HCT116 (cell line): Measurements from ENCODE around the gene RANBP17. TPM values are rescaled to one million over a fixed set of nuclear protein-coding genes. Genes with fewer than 3 reads are reported as not detected.

Source experiments
- ATAC-seq: fragments of 200-7000 bp; cut with Tn5 transposase; 2 replicates; pipeline ENCODE4 v1.9.1; 2020; ENCODE audit warnings: mild to moderate bottlenecking, moderate library complexity
- BruUV-seq: library from RNA; stranded (reverse); fragments of 400-500 nt; replicated peaks from 2 replicates; lab custom pipeline; 2021; lab: Mats Ljungman, UMichigan
- CTCF ChIA-PET: fragments of 300-600 bp; sonication (Branson Sonifier 250); formaldehyde crosslinking; loops from one replicate; lab custom pipeline; 2021; ENCODE audit warnings: antibody characterized with exemption; lab: Charles Lee
- POLR2A ChIA-PET: fragments of 300-600, 350-600 bp; sonication (Branson Sonifier 250); formaldehyde crosslinking; loops from one replicate; lab custom pipeline; 2021; ENCODE audit warnings: antibody characterized with exemption; lab: Charles Lee
- RAD21 ChIA-PET, 2 experiments: fragments of 300-600 bp; sonication (Branson Sonifier 250); formaldehyde crosslinking; loops; one replicate each; lab custom pipeline; 2023; ENCODE audit warnings: low total read pairs in 2 of 2; ENCODE audit not compliant: uncharacterized antibody in 2 of 2, unreplicated experiment in 2 of 2, low non-redundant PET in 1 of 2; lab: Charles Lee
- DNase-seq: peaks from one replicate; pipeline ENCODE4 v3.0.0-alpha.2; 2010; ENCODE audit warnings: low read depth, low spot score
- H2AFZ ChIP-seq: fragments of 200-600 bp; shearing (Covaris generic), sonication (generic); 2 replicates; pipeline ENCODE4 v1.6.1; 2017; ENCODE audit warnings: low read depth, mixed run types, mixed read lengths, antibody characterized with exemption, low read length; ENCODE audit not compliant: poor library complexity, severe bottlenecking
- H3K27ac ChIP-seq: 2 replicates; pipeline ENCODE4 v1.5.1; 2012; ENCODE audit warnings: low read depth, low read length
- H3K27me3 ChIP-seq: fragments of 200-600 bp; sonication (generic); 2 replicates; pipeline ENCODE4 v1.6.1; 2016; ENCODE audit warnings: mixed run types, low read length, mixed read lengths; ENCODE audit not compliant: insufficient read depth
- H3K36me3 ChIP-seq, 2 experiments: fragments of 200-500 bp in 1 of 2; fragments of 200-600 bp in 1 of 2; sonication (Bioruptor generic) in 1 of 2; sonication (generic) in 1 of 2; 2 replicates each; pipeline versions ENCODE4 v1.5.1 to v1.6.1; 2014 to 2016; ENCODE audit warnings: low read length in 2 of 2, inconsistent platforms in 1 of 2, mixed read lengths in 1 of 2, mixed run types in 1 of 2; ENCODE audit not compliant: insufficient read depth in 2 of 2, control insufficient read depth in 1 of 2
- H3K4me1 ChIP-seq, 2 experiments: fragments of 200-600 bp in 1 of 2; sonication (generic) in 1 of 2; 2 replicates each; pipeline versions ENCODE4 v1.5.1 to v1.6.1; 2012 to 2017; ENCODE audit warnings: low read length in 2 of 2, inconsistent platforms in 1 of 2, mild to moderate bottlenecking in 1 of 2, mixed read lengths in 1 of 2, mixed run types in 1 of 2, moderate library complexity in 1 of 2; ENCODE audit not compliant: insufficient read depth in 2 of 2, control insufficient read depth in 1 of 2
- H3K4me2 ChIP-seq: fragments of 200-600 bp; sonication (generic); 2 replicates; pipeline ENCODE4 v1.6.1; 2017; ENCODE audit warnings: mixed run types, low read length, mixed read lengths
- H3K4me3 ChIP-seq, 2 experiments: fragments of 200-600 bp in 1 of 2; sonication (generic) in 1 of 2; replicated peaks in 1 of 2; 2 replicates each; pipeline ENCODE4 v1.5.1; 2011 to 2016; ENCODE audit warnings: low read length in 2 of 2, control low read depth in 1 of 2, low read depth in 1 of 2, mild to moderate bottlenecking in 1 of 2, mixed read lengths in 1 of 2, mixed run types in 1 of 2
- H3K79me2 ChIP-seq: fragments of 200-600 bp; sonication (generic); 2 replicates; pipeline ENCODE4 v1.6.1; 2017; ENCODE audit warnings: mild to moderate bottlenecking, mixed run types, low read length, moderate library complexity, mixed read lengths; ENCODE audit not compliant: insufficient read depth
- H3K9ac ChIP-seq: fragments of 200-600 bp; sonication (generic); 2 replicates; pipeline ENCODE4 v1.6.1; 2016; ENCODE audit warnings: low read length, mixed read lengths
- H3K9me2 ChIP-seq: fragments of 200-600 bp; sonication (generic), shearing (Covaris generic); 2 replicates; pipeline ENCODE4 v1.6.1; 2017; ENCODE audit warnings: mixed run types, mild to moderate bottlenecking, moderate library complexity; ENCODE audit not compliant: insufficient read depth
- H3K9me3 ChIP-seq, 2 experiments: fragments of 200-500 bp in 1 of 2; fragments of 200-600 bp in 1 of 2; sonication (Bioruptor generic) in 1 of 2; sonication (generic) in 1 of 2; 2 replicates each; pipeline ENCODE4 v1.6.1; 2014 to 2017; ENCODE audit warnings: low read length in 2 of 2, mixed read lengths in 2 of 2, inconsistent platforms in 1 of 2, low read depth in 1 of 2, mild to moderate bottlenecking in 1 of 2, mixed run types in 1 of 2, moderate library complexity in 1 of 2; ENCODE audit not compliant: control insufficient read depth in 1 of 2, insufficient read depth in 1 of 2
- H4K20me1 ChIP-seq: fragments of 200-600 bp; sonication (generic), shearing (Covaris generic); 2 replicates; pipeline ENCODE4 v1.6.1; 2017; ENCODE audit warnings: mixed run types, mild to moderate bottlenecking, moderate library complexity; ENCODE audit not compliant: insufficient read depth
- CEBPB ChIP-seq: IDR thresholded peaks from 2 replicates; pipeline ENCODE4 v1.6.1; 2012; ENCODE audit warnings: low read depth
- EZH2phosphoT487 ChIP-seq: fragments of 200-600 bp; IDR thresholded peaks from 2 replicates; pipeline ENCODE4 v1.6.1; 2018; ENCODE audit warnings: antibody characterized with exemption, borderline replicate concordance
- RAD21 ChIP-seq: IDR thresholded peaks from 2 replicates; pipeline ENCODE4 v1.6.1; 2012; ENCODE audit warnings: low read depth, mild to moderate bottlenecking
- SRF ChIP-seq: IDR thresholded peaks from 2 replicates; pipeline ENCODE4 v1.6.1; 2012; ENCODE audit warnings: low read depth
- TCF7L2 ChIP-seq: IDR thresholded peaks from 2 replicates; pipeline ENCODE4 v1.7.0; 2011; ENCODE audit warnings: borderline replicate concordance, inconsistent platforms; ENCODE audit not compliant: insufficient read depth, insufficient read length; ENCODE audit errors: extremely low read depth
- ZNF274 ChIP-seq: fragments of 200-500 bp; sonication (Bioruptor generic); IDR thresholded peaks from 2 replicates; pipeline ENCODE4 v1.6.1; 2014; ENCODE audit warnings: mild to moderate bottlenecking, low read depth, low read length, inconsistent platforms
- intact Hi-C: fragments of 100-400 bp; cut with micrococcal nuclease; formaldehyde crosslinking; loops from 2 replicates; pipeline ENCODE4 v1.10.0; 2022
- total RNA-seq: library from RNA; stranded (reverse); gene quantifications from one replicate; pipeline ENCODE4 v1.2.1, GENCODE V29; 2021; ENCODE audit not compliant: unreplicated experiment
- TF ChIP-seq, protein P1 (sequence below): IDR thresholded peaks from 2 replicates; pipeline ENCODE4 v1.6.1; 2012
- TF ChIP-seq, protein P2 (sequence below): IDR thresholded peaks from 2 replicates; pipeline ENCODE4 v1.6.1; 2012; ENCODE audit warnings: low read depth

RANBP17 gene
- total RNA-seq, 1 experiment from 2014 or later, result 18.2 TPM

DNA sequence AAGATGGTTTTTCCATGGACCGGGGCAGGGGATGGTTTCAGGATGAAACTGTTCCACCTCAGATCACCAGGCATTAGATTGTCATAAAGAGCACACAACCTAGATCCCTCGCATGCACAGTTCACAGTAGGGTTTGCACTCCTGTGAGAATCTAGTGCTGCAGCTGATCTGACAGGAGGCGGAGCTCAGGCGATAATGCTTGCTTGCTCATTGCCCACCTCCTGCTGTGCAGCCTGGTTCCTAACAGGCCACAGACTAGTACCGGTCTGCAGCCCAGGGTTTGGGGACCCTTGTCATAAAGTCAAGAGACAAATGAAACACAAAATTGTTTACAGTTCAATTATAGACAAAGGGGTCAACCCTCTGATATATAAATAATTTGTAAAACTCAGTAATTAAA lies 101.7 kb downstream of the RANBP17 start:
- BruUV-seq, result no TSS peak
- Histone ChIP-seq H3K4me2 (no peak overlapping the region), H3K4me1 (no peaks in the 10 kb centered on the region), H3K36me3 (no peaks in the 10 kb centered on the region), H3K79me2 (no peaks in the 10 kb centered on the region), H3K9me3 (no peaks in the 10 kb centered on the region), H3K4me3 (no peak overlapping the region), H2AFZ (no peak overlapping the region), H3K9ac (no peak overlapping the region), H3K27me3 (no peaks in the 10 kb centered on the region), H4K20me1 (no peaks in the 10 kb centered on the region), H3K27ac (no peak overlapping the region), H3K9me2 (no peaks in the 10 kb centered on the region)
- RAD21 ChIA-PET, result no interaction called here
- CTCF ChIA-PET, result no interaction called here
- POLR2A ChIA-PET, result no interaction called here
- DNase-seq, result no peak
- intact Hi-C loops, result no loop called here
- TF ChIP-seq EZH2phosphoT487 (no peak), CEBPB (no peak), TCF7L2 (no peak), ZNF274 (no peak), RAD21 (no peak), SRF (no peak)
- TF ChIP-seq, protein P1, sequence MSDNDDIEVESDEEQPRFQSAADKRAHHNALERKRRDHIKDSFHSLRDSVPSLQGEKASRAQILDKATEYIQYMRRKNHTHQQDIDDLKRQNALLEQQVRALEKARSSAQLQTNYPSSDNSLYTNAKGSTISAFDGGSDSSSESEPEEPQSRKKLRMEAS, result no peak
- TF ChIP-seq, protein P2, sequence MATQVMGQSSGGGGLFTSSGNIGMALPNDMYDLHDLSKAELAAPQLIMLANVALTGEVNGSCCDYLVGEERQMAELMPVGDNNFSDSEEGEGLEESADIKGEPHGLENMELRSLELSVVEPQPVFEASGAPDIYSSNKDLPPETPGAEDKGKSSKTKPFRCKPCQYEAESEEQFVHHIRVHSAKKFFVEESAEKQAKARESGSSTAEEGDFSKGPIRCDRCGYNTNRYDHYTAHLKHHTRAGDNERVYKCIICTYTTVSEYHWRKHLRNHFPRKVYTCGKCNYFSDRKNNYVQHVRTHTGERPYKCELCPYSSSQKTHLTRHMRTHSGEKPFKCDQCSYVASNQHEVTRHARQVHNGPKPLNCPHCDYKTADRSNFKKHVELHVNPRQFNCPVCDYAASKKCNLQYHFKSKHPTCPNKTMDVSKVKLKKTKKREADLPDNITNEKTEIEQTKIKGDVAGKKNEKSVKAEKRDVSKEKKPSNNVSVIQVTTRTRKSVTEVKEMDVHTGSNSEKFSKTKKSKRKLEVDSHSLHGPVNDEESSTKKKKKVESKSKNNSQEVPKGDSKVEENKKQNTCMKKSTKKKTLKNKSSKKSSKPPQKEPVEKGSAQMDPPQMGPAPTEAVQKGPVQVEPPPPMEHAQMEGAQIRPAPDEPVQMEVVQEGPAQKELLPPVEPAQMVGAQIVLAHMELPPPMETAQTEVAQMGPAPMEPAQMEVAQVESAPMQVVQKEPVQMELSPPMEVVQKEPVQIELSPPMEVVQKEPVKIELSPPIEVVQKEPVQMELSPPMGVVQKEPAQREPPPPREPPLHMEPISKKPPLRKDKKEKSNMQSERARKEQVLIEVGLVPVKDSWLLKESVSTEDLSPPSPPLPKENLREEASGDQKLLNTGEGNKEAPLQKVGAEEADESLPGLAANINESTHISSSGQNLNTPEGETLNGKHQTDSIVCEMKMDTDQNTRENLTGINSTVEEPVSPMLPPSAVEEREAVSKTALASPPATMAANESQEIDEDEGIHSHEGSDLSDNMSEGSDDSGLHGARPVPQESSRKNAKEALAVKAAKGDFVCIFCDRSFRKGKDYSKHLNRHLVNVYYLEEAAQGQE, result no peak
- no peak; the same call in 1 of the 2 replicates for ATAC-seq
